Panc1 (cell line): ENCODE measurements around the gene ETFA. TPM values are rescaled to one million over a fixed set of nuclear protein-coding genes. Genes with fewer than 3 reads are reported as not detected.

Experiments
- ATAC-seq: fragments of 200-7000 bp; cut with Tn5 transposase; 2 replicates; pipeline ENCODE4 v1.9.1; 2020; ENCODE audit warnings: mild to moderate bottlenecking, moderate library complexity
- BruUV-seq: library from RNA; stranded (reverse); fragments of 400-500 nt; replicated peaks from 2 replicates; lab custom pipeline; 2021; lab: Mats Ljungman, UMichigan
- CTCF ChIA-PET: fragments of 300-600 bp; sonication (Branson Sonifier 250); formaldehyde crosslinking; loops from one replicate; lab custom pipeline; 2022; ENCODE audit warnings: antibody characterized with exemption; lab: Charles Lee
- POLR2A ChIA-PET: fragments of 300-600 bp; sonication (Branson Sonifier 250); formaldehyde crosslinking; loops from one replicate; lab custom pipeline; 2022; ENCODE audit warnings: antibody characterized with exemption; lab: Charles Lee
- DNase-seq: peaks from one replicate; pipeline ENCODE4 v3.0.0-alpha.2; 2010; ENCODE audit warnings: low read depth, low spot score
- H3K27ac ChIP-seq: 2 replicates; pipeline ENCODE4 v1.5.1; 2011; ENCODE audit warnings: mild to moderate bottlenecking, low read length, inconsistent platforms
- H3K27me3 ChIP-seq: fragments of 200-500 bp; sonication (Bioruptor generic); 2 replicates; pipeline ENCODE4 v1.6.0; 2014; ENCODE audit warnings: low read length, inconsistent platforms; ENCODE audit not compliant: control insufficient read depth, insufficient read depth
- H3K36me3 ChIP-seq: fragments of 200-500 bp; sonication (Bioruptor generic); 2 replicates; pipeline ENCODE4 v1.5.1; 2014; ENCODE audit warnings: inconsistent platforms, mild to moderate bottlenecking, low read length, moderate library complexity; ENCODE audit not compliant: control insufficient read depth, insufficient read depth
- H3K4me1 ChIP-seq: 2 replicates; pipeline ENCODE4 v1.5.1; 2011; ENCODE audit warnings: inconsistent platforms, mild to moderate bottlenecking, low read length, moderate library complexity; ENCODE audit not compliant: control insufficient read depth, insufficient read depth
- H3K4me3 ChIP-seq, 2 experiments: 2 replicates each; pipeline ENCODE4 v1.5.1; 2011 to 2012; ENCODE audit warnings: low read depth in 2 of 2, low read length in 2 of 2, mild to moderate bottlenecking in 2 of 2, inconsistent platforms in 1 of 2, moderate library complexity in 1 of 2
- H3K9me3 ChIP-seq: fragments of 200-500 bp; sonication (Bioruptor generic); 2 replicates; pipeline ENCODE4 v1.5.1; 2014; ENCODE audit warnings: low read depth, mild to moderate bottlenecking, inconsistent platforms, low read length, moderate library complexity; ENCODE audit not compliant: control insufficient read depth, insufficient read depth
- POLR2AphosphoS5 ChIP-seq: IDR thresholded peaks from 2 replicates; pipeline ENCODE4 v1.6.1; 2012; ENCODE audit warnings: mild to moderate bottlenecking, low read depth, low read length, moderate library complexity
- SIN3A ChIP-seq: IDR thresholded peaks from 2 replicates; pipeline ENCODE4 v1.6.1; 2012; ENCODE audit warnings: low read depth, mild to moderate bottlenecking, low read length, moderate library complexity, borderline replicate concordance; ENCODE audit not compliant: insufficient read depth
- TCF7L2 ChIP-seq: IDR thresholded peaks from 2 replicates; pipeline ENCODE4 v1.6.1; 2011; ENCODE audit warnings: mild to moderate bottlenecking, low read depth, low read length, inconsistent platforms
- in situ Hi-C: cut with HindIII; loops from 2 replicates; pipeline ENCODE4 v1.10.0; 2016; ENCODE audit warnings: low sequenced_read_pairs, low pct_unique_long_range_greater_than_20kb
- intact Hi-C: fragments of 100-400 bp; cut with micrococcal nuclease; formaldehyde crosslinking; loops from one replicate; pipeline ENCODE4 v1.10.0; 2022; ENCODE audit not compliant: unreplicated experiment
- total RNA-seq: library from RNA; stranded (reverse); gene quantifications from one replicate; pipeline ENCODE4 v1.2.1, GENCODE V29; 2021; ENCODE audit not compliant: unreplicated experiment
- TF ChIP-seq, protein P1 (sequence below), 2 experiments: IDR thresholded peaks; 2 replicates each; pipeline ENCODE4 v1.6.1; 2011 to 2012; ENCODE audit warnings: low read depth in 2 of 2, control low read depth in 1 of 2, low read length in 1 of 2, mild to moderate bottlenecking in 1 of 2, moderate library complexity in 1 of 2; ENCODE audit not compliant: insufficient read depth in 1 of 2
- TF ChIP-seq, protein P2 (sequence below): fragments of 450-650 bp; IDR thresholded peaks from 2 replicates; pipeline ENCODE4 v1.5.1; 2017; ENCODE audit warnings: mild to moderate bottlenecking

The ETFA gene
- total RNA-seq, 1 experiment from 2014 or later: 159 TPM

DNA sequence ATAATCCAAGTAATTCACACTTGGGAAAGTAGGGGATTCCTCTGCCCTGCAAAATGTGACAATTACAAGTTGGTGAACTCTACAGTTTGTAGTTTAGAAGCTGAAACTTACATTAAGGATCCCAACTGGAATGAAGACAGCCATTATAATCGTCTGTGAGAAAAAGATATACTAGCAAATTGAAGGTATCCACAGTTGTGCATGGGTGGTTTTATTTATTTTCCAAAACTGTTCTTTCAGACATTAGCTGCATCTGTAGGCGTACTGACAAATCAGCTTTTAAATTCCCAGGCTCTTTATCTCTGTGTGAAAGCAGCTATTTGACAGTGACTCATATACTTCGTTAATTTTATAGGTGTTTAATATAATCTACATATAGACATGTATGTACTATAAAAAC is 12.8 kb upstream of the ETFA start:
- no peaks in the 10 kb centered on the region for H3K4me1 ChIP-seq
- TF ChIP-seq TCF7L2 (no peak), POLR2AphosphoS5 (no peak), SIN3A (no peak)
- TF ChIP-seq, protein P1, sequence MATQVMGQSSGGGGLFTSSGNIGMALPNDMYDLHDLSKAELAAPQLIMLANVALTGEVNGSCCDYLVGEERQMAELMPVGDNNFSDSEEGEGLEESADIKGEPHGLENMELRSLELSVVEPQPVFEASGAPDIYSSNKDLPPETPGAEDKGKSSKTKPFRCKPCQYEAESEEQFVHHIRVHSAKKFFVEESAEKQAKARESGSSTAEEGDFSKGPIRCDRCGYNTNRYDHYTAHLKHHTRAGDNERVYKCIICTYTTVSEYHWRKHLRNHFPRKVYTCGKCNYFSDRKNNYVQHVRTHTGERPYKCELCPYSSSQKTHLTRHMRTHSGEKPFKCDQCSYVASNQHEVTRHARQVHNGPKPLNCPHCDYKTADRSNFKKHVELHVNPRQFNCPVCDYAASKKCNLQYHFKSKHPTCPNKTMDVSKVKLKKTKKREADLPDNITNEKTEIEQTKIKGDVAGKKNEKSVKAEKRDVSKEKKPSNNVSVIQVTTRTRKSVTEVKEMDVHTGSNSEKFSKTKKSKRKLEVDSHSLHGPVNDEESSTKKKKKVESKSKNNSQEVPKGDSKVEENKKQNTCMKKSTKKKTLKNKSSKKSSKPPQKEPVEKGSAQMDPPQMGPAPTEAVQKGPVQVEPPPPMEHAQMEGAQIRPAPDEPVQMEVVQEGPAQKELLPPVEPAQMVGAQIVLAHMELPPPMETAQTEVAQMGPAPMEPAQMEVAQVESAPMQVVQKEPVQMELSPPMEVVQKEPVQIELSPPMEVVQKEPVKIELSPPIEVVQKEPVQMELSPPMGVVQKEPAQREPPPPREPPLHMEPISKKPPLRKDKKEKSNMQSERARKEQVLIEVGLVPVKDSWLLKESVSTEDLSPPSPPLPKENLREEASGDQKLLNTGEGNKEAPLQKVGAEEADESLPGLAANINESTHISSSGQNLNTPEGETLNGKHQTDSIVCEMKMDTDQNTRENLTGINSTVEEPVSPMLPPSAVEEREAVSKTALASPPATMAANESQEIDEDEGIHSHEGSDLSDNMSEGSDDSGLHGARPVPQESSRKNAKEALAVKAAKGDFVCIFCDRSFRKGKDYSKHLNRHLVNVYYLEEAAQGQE (IDR thresholded peaks at IDR 0.05; ENCODE audit: insufficient read depth in 1 of 2, low read depth in 2 of 2, low read length in 1 of 2): no peak
- TF ChIP-seq, protein P2, sequence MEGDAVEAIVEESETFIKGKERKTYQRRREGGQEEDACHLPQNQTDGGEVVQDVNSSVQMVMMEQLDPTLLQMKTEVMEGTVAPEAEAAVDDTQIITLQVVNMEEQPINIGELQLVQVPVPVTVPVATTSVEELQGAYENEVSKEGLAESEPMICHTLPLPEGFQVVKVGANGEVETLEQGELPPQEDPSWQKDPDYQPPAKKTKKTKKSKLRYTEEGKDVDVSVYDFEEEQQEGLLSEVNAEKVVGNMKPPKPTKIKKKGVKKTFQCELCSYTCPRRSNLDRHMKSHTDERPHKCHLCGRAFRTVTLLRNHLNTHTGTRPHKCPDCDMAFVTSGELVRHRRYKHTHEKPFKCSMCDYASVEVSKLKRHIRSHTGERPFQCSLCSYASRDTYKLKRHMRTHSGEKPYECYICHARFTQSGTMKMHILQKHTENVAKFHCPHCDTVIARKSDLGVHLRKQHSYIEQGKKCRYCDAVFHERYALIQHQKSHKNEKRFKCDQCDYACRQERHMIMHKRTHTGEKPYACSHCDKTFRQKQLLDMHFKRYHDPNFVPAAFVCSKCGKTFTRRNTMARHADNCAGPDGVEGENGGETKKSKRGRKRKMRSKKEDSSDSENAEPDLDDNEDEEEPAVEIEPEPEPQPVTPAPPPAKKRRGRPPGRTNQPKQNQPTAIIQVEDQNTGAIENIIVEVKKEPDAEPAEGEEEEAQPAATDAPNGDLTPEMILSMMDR: no peak
- ATAC-seq: no peak
- no peak overlapping the region for H3K4me3 ChIP-seq
- intact Hi-C loops: no loop called here
- no peaks in the 10 kb centered on the region for H3K36me3 ChIP-seq
- no peaks in the 10 kb centered on the region for H3K9me3 ChIP-seq
- DNase-seq: no peak
- H3K27me3 ChIP-seq: no peaks in the 10 kb centered on the region; the same call in 1 of the 2 replicates
- BruUV-seq: no TSS peak
- in situ Hi-C loops: no loop called here
- CTCF ChIA-PET: no interaction called here
- POLR2A ChIA-PET: no interaction called here
- H3K27ac ChIP-seq: no peak overlapping the region

DNA sequence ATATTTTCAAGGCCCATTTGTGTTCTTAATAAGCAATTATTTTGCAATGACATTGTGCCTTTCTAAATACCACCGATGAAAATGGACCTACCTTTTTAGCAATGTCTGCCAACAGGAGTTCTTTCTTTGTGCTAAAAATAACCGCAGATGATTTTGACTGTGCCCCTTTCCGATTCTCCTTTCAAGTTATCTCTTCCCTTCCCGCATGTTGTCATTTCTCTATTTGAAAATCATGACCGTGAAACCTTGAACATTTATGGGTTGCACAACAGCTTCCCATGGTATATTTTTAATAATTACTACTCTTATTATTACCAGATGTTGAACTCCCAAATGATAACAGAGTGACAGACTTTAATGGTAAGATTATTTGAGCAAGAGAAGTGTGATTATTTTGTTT is 10.3 kb upstream of the ETFA start:
- intact Hi-C loops (no loop called here), in situ Hi-C loops (no loop called here)
- DNase-seq: no peak
- no TSS peak for BruUV-seq
- Histone ChIP-seq H3K4me1 (no peaks in the 10 kb centered on the region), H3K4me3 (no peak overlapping the region), H3K36me3 (no peaks in the 10 kb centered on the region), H3K27me3 (no peaks in the 10 kb centered on the region; the same call in 1 of the 2 replicates), H3K27ac (no peak overlapping the region), H3K9me3 (no peaks in the 10 kb centered on the region)
- no peak for ATAC-seq
- TF ChIP-seq TCF7L2: no peak
- TF ChIP-seq, protein P2: no peak
- no peak for TF ChIP-seq POLR2AphosphoS5
- no peak for TF ChIP-seq SIN3A
- TF ChIP-seq, protein P1 (IDR thresholded peaks at IDR 0.05; ENCODE audit: insufficient read depth in 1 of 2, low read depth in 2 of 2, low read length in 1 of 2): no peak
- ChIA-PET POLR2A (no interaction called here), CTCF (interaction anchor here (0.6 kb wide), 1 partner anchor 37 kb away, joined by 3 read pairs; no protein-coding TSS in a partner anchor)
